ENCODE measurements around the gene TMEM87B. TPM values are rescaled to one million over a fixed set of nuclear protein-coding genes. Genes with fewer than 3 reads are reported as not detected.

The TMEM87B gene
- total and polyA plus RNA-seq, 2 of the 8 experiments (the other 6 are each of a cell fraction or from before 2014, with no cell fraction given), result 7.2 to 9.0 TPM

DNA sequence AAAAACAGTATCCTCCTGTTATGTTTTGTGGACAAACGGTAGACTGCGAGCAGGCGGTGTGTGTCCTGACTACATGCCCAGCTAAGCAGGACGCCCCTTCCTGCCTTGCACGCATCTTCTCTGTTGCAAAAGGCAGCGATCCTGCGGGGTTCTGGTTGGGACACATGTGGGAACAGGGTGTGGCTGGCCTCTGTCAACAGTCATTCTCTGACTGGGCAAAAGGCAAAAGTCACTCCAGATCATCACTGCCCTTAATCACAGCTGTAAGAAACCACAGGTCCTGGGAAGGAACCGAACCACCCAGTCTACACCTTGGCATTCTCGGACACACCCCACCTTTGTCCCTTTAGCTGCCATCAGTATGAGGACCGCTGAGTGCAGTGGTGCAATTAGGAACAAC is 44.3 kb upstream of the TMEM87B start:
- H3K4ac ChIP-seq (replicated peaks; ENCODE audit: insufficient read length, low read depth, low read length), result no peak overlapping the region
- no peak overlapping the region for H3K4me3 ChIP-seq (ENCODE audit: extremely low read depth in 1 of 4, insufficient read depth in 2 of 4, low read depth in 3 of 4, low read length in 4 of 4)
- H2BK5ac ChIP-seq (ENCODE audit: low read depth, low read length), result no peak overlapping the region; the same call in 1 of the 2 replicates
- ChIA-PET POLR2A (ENCODE audit: partially characterized antibody) (no interaction called here), CTCF (ENCODE audit: partially characterized antibody) (interaction anchor here (1.2 to 3.1 kb wide), 2 partner anchors 9 to 92 kb away, joined by 3 to 8 read pairs; no protein-coding TSS in a partner anchor)
- no peak overlapping the region for H2AFZ ChIP-seq (ENCODE audit: low read length)
- H3K27me3 ChIP-seq (replicated peaks in 1 of 4; ENCODE audit: control insufficient read depth in 3 of 4, extremely low read depth in 1 of 4, insufficient read depth in 3 of 4, low read length in 3 of 4), result no peaks in the 10 kb centered on the region
- H3K23me2 ChIP-seq (ENCODE audit: low read depth, low read length), result no peaks in the 10 kb centered on the region
- DNase-seq (ENCODE audit: low read depth in 1 of 2, low spot score in 2 of 2) (no peak), FAIRE-seq (no peak)
- H3K79me1 ChIP-seq (ENCODE audit: low read depth, low read length), result no peaks in the 10 kb centered on the region
- no peak overlapping the region for H2BK20ac ChIP-seq (ENCODE audit: low read length)
- no peak overlapping the region for H2BK12ac ChIP-seq (ENCODE audit: low read depth, low read length)
- H3K23ac ChIP-seq (ENCODE audit: insufficient read length), result no peak overlapping the region
- no peak overlapping the region for H3K4me2 ChIP-seq (ENCODE audit: insufficient read depth in 1 of 2, low read depth in 2 of 2, low read length in 2 of 2)
- H3K79me2 ChIP-seq (ENCODE audit: control insufficient read depth in 1 of 2, insufficient read depth in 2 of 2, low read length in 2 of 2), result no peaks in the 10 kb centered on the region
- H4K5ac ChIP-seq (ENCODE audit: insufficient read length, low read depth, low read length), result no peak overlapping the region
- peaks cover 0 to 3% (median 0%) of the 10 kb centered on the region in 4 experiments; a peak in 4 of 8 replicates for H3K36me3 ChIP-seq (ENCODE audit: control insufficient read depth in 2 of 4, insufficient read depth in 4 of 4, low read length in 3 of 4)
- H3K18ac ChIP-seq (ENCODE audit: extremely low read depth, low read length), result no peak overlapping the region
- no peaks in the 10 kb centered on the region for H3K4me1 ChIP-seq (replicated peaks in 1 of 4; ENCODE audit: control insufficient read depth in 3 of 4, insufficient read depth in 4 of 4, low read length in 3 of 4)
- H3K14ac ChIP-seq (ENCODE audit: insufficient read length), result no peak overlapping the region
- H3K56ac ChIP-seq (replicated peaks; ENCODE audit: insufficient read length, low read depth, low read length), result no peak overlapping the region
- H2AK5ac ChIP-seq (ENCODE audit: low read depth, low read length), result no peak overlapping the region
- no peaks in the 10 kb centered on the region for H4K20me1 ChIP-seq (replicated peaks in 1 of 2; ENCODE audit: control insufficient read depth in 1 of 2, insufficient read depth in 2 of 2, low read length in 2 of 2)
- 87% methylated on average over 10 of the region's 10 CpGs; no CpG with 5 or more reads in 1 of the 2 experiments for WGBS, 2 experiments (ENCODE audit: extremely low coverage in 1 of 2, insufficient coverage in 1 of 2, insufficient read length in 1 of 2, insufficient replicate concordance in 2 of 2, low coverage in 1 of 2, low lambda C conversion rate in 2 of 2, missing lambda C conversion rate in 1 of 2)
- no peaks in the 10 kb centered on the region for H3K9me3 ChIP-seq (ENCODE audit: insufficient read depth in 2 of 2, low read depth in 1 of 2, low read length in 1 of 2)
- no peak overlapping the region for H4K8ac ChIP-seq (ENCODE audit: extremely low read depth, insufficient read depth, low read length)
- H3K9ac ChIP-seq (replicated peaks in 1 of 4; ENCODE audit: extremely low read depth in 1 of 4, low read depth in 3 of 4, low read length in 3 of 4), result no peak overlapping the region
- H3K27ac ChIP-seq (ENCODE audit: low read depth, low read length), result no peak overlapping the region
- no peak overlapping the region for H2BK15ac ChIP-seq (ENCODE audit: low read length)
- H4K91ac ChIP-seq (replicated peaks; ENCODE audit: insufficient read length, low read length), result no peak overlapping the region
- H2BK120ac ChIP-seq (replicated peaks; ENCODE audit: low read depth, low read length), result no peak overlapping the region
- TF ChIP-seq CTCF (IDR thresholded peaks at IDR 0.05; ENCODE audit: control extremely low read depth in 1 of 3, insufficient read depth in 1 of 3, low read depth in 1 of 3, low read length in 3 of 3) (no peak), TAF7 (optimal IDR thresholded peaks at IDR 0.05; ENCODE audit: borderline replicate concordance, low read depth, low read length) (no peak), ASH2L (IDR thresholded peaks at IDR 0.05; ENCODE audit: low read length) (no peak), JUN (IDR thresholded peaks at IDR 0.05; ENCODE audit: low read depth, low read length) (no peak), SIRT6 (IDR thresholded peaks at IDR 0.05; ENCODE audit: low read length) (no peak), SIN3A (conservative IDR thresholded peaks at IDR 0.05 in 1 of 2, IDR thresholded peaks at IDR 0.05 in 1 of 2; ENCODE audit: low read depth in 1 of 2, low read length in 2 of 2) (no peak), TCF12 (IDR thresholded peaks at IDR 0.05; ENCODE audit: low read depth, low read length) (no peak), KDM5A (IDR thresholded peaks at IDR 0.05; ENCODE audit: low read length) (no peak), KDM1A (IDR thresholded peaks at IDR 0.05; ENCODE audit: borderline replicate concordance, low read length) (no peak)

All from H1 (cell line).